HEK293 (cell line): Measurements from ENCODE around the gene FAM174B.

Source experiments
- BCL11A ChIP-seq: fragments of 450-650 bp; formaldehyde crosslinking; IDR thresholded peaks from 2 replicates; pipeline ENCODE4 v1.5.1; 2016; ENCODE audit warnings: low read depth, missing biosample characterization, missing genetic modification characterization
- KLF9 ChIP-seq: fragments of 450-650 bp; formaldehyde crosslinking; IDR thresholded peaks from 2 replicates; pipeline ENCODE4 v1.5.1; 2016; ENCODE audit warnings: missing biosample characterization, missing genetic modification characterization, low read depth
- ZNF530 ChIP-seq: fragments of 450-650 bp; formaldehyde crosslinking; IDR thresholded peaks from 2 replicates; pipeline ENCODE4 v1.5.1; 2016; ENCODE audit warnings: low read depth, missing biosample characterization, missing genetic modification characterization
- ZNF561 ChIP-seq: fragments of 450-650 bp; IDR thresholded peaks from 2 replicates; pipeline ENCODE4 v1.5.1; 2018; ENCODE audit warnings: missing biosample characterization, missing genetic modification characterization, borderline replicate concordance
- TF ChIP-seq, protein P1 (sequence below): fragments of 450-650 bp; formaldehyde crosslinking; IDR thresholded peaks from 2 replicates; pipeline ENCODE4 v1.5.1; 2016; ENCODE audit warnings: missing biosample characterization, missing genetic modification characterization

DNA sequence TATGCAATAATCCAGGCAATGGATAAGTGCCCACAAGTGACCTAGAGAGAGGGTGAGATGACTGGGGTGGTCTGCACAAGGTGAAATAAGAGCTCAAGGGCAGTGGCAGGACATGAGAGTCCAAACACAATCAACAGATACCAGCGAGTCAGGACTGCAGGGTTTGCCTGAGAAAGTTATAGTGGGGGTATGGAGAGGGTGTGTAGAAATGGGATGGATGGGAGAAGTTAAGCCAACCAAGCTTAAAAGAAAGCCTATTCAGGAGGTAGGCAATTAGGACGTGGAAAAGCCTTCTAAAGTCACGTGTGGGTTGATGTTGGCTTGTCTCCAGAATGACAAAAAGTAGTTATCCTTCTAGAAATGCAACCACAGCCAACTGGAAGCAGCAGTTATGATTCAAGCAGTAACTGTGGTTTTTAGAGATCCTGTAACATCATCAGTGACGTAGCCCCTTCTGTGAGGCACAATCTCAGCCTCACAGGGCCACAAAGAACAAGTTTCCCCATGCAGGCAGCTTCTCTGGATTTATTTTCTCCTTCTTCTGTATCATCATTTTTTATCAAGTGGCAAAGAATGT, 56.1 kb downstream of the FAM174B start:
- TF ChIP-seq KLF9 (tag by site-specific recombination) (no peak), ZNF530 (tag by site-specific recombination) (no peak), ZNF561 (tag by site-specific recombination) (no peak), BCL11A (tag by site-specific recombination) (no peak)
- TF ChIP-seq, protein P1, sequence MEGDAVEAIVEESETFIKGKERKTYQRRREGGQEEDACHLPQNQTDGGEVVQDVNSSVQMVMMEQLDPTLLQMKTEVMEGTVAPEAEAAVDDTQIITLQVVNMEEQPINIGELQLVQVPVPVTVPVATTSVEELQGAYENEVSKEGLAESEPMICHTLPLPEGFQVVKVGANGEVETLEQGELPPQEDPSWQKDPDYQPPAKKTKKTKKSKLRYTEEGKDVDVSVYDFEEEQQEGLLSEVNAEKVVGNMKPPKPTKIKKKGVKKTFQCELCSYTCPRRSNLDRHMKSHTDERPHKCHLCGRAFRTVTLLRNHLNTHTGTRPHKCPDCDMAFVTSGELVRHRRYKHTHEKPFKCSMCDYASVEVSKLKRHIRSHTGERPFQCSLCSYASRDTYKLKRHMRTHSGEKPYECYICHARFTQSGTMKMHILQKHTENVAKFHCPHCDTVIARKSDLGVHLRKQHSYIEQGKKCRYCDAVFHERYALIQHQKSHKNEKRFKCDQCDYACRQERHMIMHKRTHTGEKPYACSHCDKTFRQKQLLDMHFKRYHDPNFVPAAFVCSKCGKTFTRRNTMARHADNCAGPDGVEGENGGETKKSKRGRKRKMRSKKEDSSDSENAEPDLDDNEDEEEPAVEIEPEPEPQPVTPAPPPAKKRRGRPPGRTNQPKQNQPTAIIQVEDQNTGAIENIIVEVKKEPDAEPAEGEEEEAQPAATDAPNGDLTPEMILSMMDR (tag by site-specific recombination), result no peak
